ENCODE data around the gene GARS1. TPM values are rescaled to one million over a fixed set of nuclear protein-coding genes. Genes with fewer than 3 reads are reported as not detected.

The GARS1 gene
- total RNA-seq, 1 donor from 2014 or later: 31.6 TPM

DNA sequence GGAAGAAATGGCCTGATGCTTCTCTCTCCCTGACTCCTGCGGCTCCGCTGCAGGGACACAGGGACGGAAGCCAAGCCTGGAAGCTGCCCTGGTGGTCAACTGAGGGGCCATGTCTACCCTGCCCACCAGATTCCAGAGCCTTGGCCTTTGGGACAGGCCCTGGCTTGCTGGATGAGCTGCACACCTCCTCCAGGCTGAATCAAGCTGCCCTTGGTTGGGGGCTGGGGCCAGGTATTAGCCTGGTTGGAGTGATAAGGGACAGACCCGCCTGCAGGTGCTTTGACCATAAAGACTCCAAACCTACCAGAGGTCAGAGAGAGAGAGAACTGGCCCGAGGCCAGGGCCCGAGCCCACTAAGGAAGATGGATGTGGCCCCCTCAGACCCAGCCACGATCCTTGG is 57.5 kb downstream of the GARS1 start:
- intact Hi-C loops (cut with micrococcal nuclease): no loop called here
- DNase-seq: no peak
- ATAC-seq: no peak

DNA sequence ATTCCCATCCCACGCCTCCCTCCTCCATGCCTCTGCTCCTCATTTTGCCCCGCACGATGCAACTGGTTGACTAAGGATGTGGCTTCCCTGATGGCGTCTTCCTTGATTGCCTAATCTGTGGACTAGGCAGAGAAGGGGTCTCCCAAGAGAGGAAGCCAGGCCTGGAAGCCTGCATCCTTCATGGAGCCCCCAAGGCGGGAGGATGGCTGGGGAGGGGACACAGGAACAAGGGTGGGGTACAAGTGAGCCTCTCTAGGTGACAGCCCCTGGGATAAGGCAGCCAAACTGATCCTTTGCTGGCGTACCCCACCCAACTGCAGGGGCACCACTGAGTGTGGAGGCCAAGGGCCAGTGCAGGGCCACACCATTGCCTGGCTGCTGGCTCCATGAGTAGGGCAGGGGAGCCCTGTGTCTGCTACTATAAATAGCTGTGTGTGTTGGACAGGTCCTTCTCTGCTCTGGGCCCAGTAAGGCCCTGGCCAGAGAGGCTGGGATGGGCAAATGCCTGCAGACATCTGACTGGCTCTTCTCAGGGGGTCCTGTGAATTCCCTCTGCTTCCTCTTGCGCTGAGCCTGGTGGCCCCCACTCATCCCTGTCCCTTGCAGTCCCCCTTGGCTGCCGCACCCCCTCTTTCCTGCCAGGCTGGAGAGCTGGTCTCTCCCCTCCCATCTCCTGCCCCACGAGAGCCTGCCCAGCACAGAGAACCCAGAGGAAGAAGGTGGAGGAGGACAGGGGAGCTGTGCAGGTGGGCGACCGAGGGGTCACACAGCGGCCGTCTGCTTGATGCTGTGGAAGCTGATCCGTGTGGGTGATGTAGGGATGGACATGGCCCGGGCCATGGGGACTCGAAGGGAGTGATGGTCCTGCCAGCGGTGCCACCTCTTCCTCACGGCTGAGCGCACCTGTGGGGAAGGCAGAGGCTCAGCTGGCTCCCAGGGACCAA is 58.3 kb downstream of the GARS1 start:
- intact Hi-C loops (cut with micrococcal nuclease): no loop called here
- no peak for DNase-seq
- peak; percentile 84 for ATAC-seq

DNA sequence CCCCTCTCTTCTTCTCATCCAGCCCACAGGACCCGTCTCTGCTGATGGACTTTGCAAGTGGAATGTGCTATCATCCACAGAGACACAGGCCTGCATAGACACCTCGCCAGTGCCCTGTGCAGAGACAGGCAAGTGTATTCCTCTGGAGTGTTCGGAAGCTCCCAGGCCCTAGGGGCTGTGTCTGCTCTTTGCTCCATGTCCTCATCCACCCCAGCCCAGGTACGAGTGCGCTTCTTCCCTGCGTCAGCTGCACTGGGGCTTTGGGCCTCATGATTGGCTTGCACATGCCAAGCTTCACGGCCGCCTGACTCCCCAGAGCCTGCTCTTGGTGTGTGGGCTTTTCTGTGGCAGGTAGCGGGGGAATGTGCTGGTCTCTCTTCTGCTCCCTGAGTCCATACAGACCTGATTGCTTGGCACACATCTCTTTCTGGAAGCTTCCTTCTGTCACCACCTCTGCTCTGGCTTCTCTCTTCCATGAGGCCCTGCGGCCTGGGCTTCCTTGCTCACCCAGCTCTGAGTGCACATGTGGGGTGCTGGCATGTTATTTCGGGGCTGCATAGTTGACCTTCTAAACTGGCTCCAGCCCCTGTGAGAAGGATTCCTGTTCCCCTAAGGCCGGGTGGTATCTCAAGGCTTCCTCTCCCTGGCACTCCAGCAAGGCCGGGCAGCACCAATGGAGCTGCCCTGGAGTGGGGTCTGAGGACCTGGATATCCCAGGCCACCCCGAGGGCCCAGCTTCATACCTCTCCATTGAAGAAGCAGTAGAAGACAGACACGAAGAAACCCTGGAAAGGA is 59.8 kb downstream of the GARS1 start:
- DNase-seq: no peak
- ATAC-seq: no peak
- intact Hi-C loops (cut with micrococcal nuclease): no loop called here

DNA sequence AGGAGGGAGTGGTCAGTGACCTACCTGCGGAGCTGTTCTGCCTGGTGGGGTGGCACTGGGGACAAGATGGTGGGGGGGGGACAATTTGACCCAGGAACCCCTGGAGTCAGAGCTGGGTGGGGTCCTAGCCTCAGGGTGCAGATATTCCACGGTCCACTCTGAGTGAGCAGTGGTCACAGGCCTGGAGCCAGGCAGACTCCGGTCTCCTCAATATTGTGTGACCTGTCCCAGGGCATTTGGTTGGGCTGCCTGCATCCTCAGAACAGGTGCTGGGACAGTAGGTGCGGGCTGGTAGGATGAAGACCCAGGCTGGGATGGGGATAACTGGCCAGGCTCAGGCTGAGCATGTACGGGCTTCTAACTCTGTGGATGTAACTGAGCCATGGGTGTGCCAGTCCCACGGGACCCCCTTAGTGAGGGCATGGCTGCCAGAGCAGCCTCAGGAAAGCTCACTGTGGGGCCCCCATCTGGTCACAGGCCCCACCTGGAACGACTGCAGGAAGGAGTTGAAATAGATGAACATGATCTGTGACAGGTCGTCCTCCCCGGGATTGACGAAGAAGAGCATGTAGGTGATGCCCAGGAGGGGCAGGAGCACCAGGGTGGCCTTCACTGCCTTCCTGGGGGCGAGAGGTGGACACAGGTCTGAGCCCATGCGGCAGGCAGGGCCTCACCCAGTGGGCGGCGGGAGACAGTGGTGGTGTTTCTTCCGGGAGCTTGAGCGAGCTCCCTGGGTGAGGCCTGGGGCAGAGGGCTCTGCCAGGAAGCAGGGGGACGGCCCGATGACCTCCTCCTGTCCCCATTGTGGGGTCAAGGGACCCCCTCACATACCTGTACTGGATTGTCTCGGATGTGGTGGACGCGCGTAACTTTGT is 60.7 kb downstream of the GARS1 start:
- ATAC-seq: no peak
- DNase-seq: no peak
- intact Hi-C loops (cut with micrococcal nuclease): no loop called here

DNA sequence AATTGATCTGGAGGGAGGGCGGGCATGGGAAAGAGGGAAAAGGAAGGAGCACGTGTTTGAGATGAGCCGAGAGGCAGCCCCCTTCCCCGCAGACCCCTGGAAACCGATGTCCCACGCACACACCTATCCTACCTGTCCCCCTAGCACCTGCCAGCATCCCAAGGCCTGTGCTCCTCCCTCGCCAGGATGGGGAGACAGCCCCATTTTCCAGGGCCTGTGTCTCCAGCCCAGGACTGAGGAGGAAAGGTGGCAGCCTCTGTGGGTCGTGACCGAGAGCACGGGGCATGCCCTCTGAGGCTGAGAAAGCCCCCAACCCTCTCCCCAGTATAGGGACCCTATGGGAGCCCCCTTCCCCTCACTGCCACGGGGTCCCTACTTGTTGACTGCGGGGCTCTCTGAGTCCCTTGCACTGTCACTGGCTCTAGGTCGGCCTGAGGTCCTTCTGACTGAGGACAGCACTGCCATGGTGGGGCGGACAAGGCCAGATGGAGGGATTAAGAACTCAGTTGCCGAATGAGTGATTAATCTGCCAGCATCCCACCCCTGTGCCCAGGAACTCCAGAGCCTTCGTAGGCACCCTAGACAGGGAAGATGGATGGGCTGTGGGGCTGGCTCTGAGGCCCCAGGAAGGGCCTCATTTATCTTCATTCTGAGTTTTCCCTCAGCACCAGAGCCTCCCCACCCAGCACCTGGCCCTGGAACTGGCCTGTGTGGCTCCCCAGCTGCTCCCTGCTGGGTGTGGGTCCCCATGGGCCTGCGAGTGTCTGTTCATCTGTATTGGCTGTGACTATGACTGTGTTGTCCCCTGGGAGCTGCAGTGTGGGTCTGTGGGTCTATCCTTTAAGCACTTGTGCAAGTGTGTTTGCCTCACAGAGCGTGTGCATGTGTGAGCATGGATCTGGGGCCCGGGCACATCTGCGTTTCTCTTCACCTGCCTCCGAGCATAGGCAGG is 61.6 kb downstream of the GARS1 start:
- DNase-seq: no peak
- intact Hi-C loops (cut with micrococcal nuclease): no loop called here
- ATAC-seq: no peak

DNA sequence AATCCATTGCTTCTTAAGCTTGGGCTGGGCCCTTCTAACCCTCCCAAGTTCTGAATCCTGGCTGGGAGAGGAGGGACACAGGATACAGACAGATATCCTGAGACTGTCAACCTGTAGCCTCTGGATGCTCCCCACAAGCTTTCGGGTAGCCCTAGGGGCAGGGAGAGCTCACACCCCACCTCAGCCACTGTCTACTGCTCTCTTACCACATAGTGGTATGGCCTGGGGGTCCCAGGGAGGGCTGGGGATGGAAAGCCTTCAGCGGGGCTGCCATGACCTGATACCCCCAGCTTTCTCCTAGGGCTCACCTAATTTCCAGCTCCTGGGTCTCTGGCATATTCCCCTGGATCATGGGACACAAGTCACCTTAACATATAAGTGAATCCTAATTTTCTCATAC is 62.5 kb downstream of the GARS1 start:
- intact Hi-C loops (cut with micrococcal nuclease): no loop called here
- no peak for DNase-seq
- ATAC-seq: no peak

DNA sequence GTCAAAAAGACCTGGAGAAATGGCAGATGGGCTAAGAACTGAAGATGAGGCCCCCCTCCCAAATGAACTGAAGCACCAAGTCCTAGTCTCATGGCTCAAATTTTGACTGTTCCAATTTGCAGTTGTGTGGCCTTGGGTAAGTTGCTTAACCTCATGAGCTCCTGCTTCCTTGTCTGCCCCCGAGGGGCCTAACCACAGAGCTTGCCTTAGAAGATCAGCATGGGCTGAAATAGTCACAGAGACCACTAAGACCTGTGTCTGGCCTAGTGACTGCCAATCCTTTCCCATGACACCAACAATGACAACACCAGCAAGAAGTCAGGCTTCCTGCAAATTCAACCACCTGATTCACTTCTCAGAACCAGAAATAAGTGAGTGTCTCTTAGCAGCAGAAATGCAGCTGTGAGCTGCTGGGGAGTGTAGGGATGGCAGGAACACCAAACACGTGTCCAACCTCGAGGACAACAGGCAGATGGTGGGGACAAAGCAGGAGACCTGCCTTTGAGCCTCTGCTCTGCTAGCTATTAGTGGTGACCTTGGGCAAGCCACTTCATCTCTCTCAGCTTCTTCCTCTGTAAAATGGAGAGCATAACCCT is 63.9 kb downstream of the GARS1 start:
- no peak for ATAC-seq
- no peak for DNase-seq
- intact Hi-C loops (cut with micrococcal nuclease): no loop called here

DNA sequence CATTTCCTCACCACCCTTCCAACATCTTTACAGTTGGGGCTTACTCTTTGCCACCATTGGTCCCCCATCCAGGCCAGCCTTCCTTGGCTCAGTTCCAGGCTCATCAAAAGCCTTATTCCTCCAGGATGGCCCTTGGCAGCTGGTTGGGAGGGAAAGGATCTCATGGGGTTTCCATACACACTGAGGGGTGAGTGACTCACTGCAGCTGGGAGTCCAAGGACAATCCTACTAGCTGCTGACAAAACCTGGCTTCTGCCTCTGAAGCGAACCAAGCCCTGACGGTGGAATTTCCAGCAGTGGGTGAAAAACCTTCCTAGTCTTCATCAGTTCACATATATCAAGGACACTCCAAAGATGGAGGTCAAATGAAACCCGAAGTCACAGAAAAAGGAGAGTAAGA is 64.6 kb downstream of the GARS1 start:
- ATAC-seq (no peak), DNase-seq (no peak)
- intact Hi-C loops (cut with micrococcal nuclease): no loop called here

DNA sequence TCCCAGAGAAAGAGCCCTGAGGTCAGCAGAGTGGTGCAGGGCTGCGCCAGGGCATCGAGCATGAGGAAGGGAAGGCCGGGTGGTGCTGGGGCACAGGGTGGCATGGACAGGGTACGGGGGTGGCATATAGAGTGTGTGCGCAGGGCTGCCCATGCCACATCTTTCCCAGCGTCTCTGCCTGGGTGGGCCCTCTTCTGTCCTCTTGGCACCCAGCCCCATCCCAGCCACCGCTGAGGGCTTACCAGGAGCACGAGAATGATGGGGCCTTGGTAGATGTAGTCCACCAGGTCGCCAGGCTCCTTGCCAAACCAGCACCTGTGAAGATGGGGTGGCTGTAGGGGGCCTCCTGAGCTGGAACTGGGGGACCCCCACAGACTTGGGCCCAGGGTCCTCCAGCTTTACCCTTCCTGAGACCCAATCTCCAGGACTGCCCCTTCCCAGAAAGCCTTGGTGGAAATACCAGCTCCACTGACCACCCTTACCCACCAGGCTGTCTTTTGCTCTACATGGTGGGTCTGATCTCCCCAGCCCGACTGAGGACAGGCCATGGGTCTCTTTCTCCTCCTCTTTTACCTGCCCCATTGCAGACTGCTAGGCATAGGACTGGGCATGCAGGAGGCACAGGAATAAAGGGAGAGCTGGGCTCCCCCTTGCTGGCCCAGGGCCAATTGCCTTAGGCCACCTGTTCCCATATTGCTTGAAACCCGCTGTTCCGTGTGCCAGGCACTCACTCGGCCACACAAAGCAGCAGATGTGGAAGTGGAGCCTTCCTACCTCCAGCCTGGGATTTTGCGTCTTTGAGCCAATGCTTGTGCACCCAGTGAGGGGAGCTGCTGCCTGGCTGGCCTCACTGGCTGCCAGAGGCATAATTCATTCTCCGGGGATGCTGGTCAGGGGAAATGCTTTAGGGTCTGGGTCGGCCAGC is 65.9 kb downstream of the GARS1 start:
- DNase-seq: no peak
- intact Hi-C loops (cut with micrococcal nuclease): no loop called here

DNA sequence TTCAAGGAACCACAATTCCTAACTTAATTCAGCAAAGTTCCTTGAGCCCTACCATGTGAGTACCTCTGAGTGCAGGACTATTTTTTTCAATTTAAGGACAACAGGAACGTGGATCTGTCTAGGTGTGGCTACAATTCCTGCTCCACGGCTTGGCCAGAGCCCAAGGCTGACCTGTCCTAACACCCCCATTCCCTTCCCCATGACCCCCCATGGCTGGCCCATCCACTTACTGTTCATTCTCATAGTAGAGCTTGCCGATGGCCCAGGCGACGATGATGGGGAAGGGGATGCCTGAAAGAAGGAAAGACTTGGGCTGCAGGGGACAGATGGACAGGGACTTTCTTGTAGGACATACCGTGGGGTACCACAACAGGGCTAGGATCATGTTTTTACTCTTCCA is 67.2 kb downstream of the GARS1 start:
- intact Hi-C loops (cut with micrococcal nuclease): no loop called here
- ATAC-seq: no peak
- no peak for DNase-seq

More for the DNA sequence above, 65.9 kb downstream of the GARS1 start:
- ATAC-seq: no peak

DNA sequence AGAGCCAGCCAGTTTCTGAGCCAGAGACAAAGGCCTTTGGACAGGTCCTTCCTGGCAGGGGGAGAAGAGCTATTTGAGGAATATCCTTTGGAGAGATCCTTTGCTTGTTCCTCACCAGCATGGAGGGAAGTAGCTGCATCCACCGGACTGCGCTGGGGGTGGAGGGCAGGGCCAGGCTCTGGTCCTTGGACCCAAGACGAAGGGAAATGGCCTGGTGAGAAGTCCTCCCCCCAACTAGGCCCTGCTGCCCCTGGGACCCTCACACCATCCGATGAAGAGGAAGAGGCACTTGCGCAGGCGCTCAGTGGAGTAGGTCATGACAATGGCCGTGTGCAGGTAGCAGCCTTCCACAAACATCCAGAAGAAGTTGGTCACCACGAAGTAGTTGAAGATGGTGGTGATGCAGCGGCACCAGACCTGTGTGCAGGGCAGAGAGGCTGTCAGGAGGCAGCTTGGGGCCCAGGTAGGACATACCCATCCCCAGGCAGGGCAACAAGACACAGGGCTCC is 67.8 kb downstream of the GARS1 start:
- no peak for DNase-seq
- intact Hi-C loops (cut with micrococcal nuclease): no loop called here
- ATAC-seq: no peak

DNA sequence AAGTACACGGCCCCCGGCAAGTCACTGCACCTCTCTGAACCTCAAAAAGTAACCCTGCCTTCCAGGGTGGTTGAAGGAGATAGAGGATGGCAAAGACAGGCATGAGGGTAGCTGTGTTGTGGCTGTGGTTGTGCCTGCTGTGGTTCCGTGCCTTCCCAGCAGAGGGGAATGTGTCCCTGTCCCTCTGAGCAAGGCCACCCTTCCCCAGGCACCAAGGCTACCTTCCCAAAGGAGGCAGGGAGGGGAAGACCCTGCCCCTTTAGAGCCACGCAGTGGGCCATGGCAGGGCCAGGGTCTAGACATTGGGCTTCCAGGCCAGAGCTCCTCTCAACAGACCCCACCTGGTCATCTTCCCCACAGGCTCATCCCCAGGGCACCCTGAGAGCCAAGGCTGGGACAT is 68.7 kb downstream of the GARS1 start:
- ATAC-seq: no peak
- intact Hi-C loops (cut with micrococcal nuclease): no loop called here
- DNase-seq: no peak

DNA sequence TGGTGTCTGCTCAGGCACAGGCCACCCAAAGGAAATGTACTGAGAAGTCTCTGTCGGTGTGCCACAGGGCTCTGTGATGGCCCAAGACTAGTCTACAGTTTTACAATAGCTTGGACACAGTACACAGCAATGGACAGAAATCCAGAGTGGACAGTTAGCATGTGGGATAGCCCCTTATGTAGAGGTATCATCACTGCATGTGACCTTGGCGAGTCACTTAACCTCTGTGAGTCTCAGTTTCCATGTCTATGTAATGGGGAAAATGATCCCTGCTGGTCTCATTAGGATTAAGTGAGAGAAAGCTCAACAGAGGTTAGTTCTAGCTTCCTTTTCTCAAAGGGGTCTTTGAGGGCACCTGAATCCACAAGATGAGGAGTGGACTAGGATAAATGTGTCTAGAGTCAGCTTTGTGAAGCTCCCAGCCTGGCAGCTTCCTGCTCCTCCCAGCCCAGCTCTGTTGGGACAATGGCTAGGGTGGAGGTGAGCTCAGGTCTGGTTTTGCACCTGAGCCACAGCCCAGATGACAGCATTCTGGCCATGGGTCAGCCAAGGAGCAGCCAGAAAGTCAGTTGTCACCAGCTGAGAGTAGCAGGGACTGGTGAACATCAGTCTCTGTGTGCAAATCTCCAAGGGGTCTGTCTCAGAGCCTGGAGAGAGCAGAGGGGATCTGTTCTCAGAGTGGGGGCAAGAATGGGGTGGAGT is 69.7 kb downstream of the GARS1 start:
- ATAC-seq (no peak), DNase-seq (no peak)
- intact Hi-C loops (cut with micrococcal nuclease): no loop called here

DNA sequence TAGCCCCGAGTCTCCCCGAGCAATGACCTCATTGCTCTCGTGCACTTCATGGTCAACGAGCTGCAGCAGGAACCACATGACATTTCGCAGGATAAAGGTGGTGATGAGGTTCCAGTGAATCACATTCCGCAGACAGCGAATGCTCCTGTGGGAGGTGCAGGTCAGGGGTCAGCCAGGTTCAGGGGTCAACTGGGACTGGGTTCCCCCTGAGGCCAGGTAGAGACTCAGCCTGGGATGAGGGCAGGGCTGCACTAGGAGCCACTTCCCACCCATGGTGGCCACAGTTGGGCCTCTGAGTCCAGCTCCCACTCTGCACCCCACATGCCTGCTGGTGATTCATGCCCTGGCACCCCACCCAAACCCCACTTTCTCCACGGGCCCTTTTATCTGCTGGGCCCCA is 70.4 kb downstream of the GARS1 start:
- no peak for DNase-seq

DNA sequence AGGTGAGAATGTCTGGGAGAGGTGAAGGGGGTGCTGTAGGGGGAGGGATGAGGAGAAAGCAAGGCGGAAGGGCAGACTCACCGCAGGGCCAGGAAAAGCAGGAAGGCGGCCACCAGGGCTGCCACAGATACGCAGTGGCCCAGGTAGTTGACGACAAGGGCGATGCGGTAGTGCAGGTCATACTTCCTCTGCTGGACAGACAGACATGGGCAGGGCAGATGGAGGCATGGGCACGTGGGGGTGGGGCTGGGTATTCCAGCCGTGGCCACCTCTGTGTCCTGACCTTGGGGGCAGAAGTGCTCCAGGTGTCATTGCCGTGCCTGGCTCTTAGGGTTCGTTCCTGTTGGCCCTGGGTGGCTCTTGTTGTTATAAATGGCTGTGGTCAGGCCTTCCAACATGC is 70.8 kb downstream of the GARS1 start:
- DNase-seq (no peak), ATAC-seq (no peak)
- intact Hi-C loops (cut with micrococcal nuclease): no loop called here

More for the DNA sequence above, 70.4 kb downstream of the GARS1 start:
- ATAC-seq: no peak
- intact Hi-C loops (cut with micrococcal nuclease): no loop called here

DNA sequence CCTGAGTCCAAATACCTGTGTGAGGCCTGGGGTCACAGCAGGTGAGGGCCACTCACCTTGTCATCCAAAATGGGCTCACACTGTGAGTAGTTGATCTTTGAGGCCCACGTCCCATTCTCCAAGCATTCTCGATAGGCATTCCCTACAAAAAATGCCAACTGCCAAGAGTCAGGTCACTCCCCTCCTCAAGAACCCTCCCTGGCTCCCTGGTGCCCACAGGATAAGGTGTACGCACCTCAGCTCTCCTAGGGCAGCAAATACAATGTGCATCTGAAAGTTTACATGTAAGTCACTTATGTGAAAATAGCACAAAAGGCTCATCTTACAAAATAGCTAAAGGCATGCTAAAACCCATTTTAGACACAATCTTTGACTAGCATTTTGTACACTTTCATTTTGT is 72.5 kb downstream of the GARS1 start:
- intact Hi-C loops (cut with micrococcal nuclease): no loop called here
- DNase-seq (no peak), ATAC-seq (no peak)

Measured in left ventricle myocardium superior (tissue), 1 donor.